GM23248 (cell line): ENCODE measurements around the gene AGGF1. TPM values are rescaled to one million over a fixed set of nuclear protein-coding genes. Genes with fewer than 3 reads are reported as not detected.

Experiments
- DNase-seq: peaks from one replicate; pipeline ENCODE4 v3.0.0-alpha.2; 2015
- H2AFZ ChIP-seq: fragments of 200-600 bp; sonication (generic); 2 replicates; pipeline ENCODE4 v1.6.1; 2016; ENCODE audit warnings: antibody characterized with exemption
- H3F3A ChIP-seq: fragments of 200-600 bp; sonication (generic); 2 replicates; pipeline ENCODE4 v1.6.1; 2016; ENCODE audit warnings: mild to moderate bottlenecking, antibody characterized with exemption, mixed run types; ENCODE audit not compliant: insufficient read depth
- H3K27ac ChIP-seq: fragments of 200-600 bp; sonication (generic); 2 replicates; pipeline ENCODE4 v1.5.1; 2016; ENCODE audit warnings: mild to moderate bottlenecking
- H3K27me3 ChIP-seq: fragments of 200-600 bp; sonication (generic); replicated peaks from 2 replicates; pipeline ENCODE4 v1.6.1; 2016; ENCODE audit warnings: mild to moderate bottlenecking; ENCODE audit not compliant: insufficient read depth
- H3K36me3 ChIP-seq: fragments of 200-600 bp; sonication (generic); 2 replicates; pipeline ENCODE4 v1.6.1; 2016; ENCODE audit warnings: low read depth, mild to moderate bottlenecking
- H3K4me1 ChIP-seq: fragments of 200-600 bp; sonication (generic); 2 replicates; pipeline ENCODE4 v1.6.1; 2016; ENCODE audit warnings: mild to moderate bottlenecking; ENCODE audit not compliant: insufficient read depth
- H3K4me2 ChIP-seq: fragments of 200-600 bp; sonication (generic); one replicate; pipeline ENCODE4 v1.6.1; 2016; ENCODE audit warnings: mild to moderate bottlenecking; ENCODE audit not compliant: unreplicated experiment
- H3K4me3 ChIP-seq: fragments of 200-600 bp; sonication (generic); 2 replicates; pipeline ENCODE4 v1.5.1; 2016; ENCODE audit warnings: mild to moderate bottlenecking
- H3K79me2 ChIP-seq: fragments of 200-600 bp; sonication (generic); 2 replicates; pipeline ENCODE4 v1.6.1; 2016; ENCODE audit warnings: mild to moderate bottlenecking; ENCODE audit not compliant: insufficient read depth
- H3K9ac ChIP-seq: fragments of 200-600 bp; sonication (generic); 2 replicates; pipeline ENCODE4 v1.6.1; 2016; ENCODE audit warnings: mild to moderate bottlenecking
- H3K9me2 ChIP-seq: fragments of 200-600 bp; sonication (generic); 2 replicates; pipeline ENCODE4 v1.6.1; 2016; ENCODE audit warnings: mixed run types, mild to moderate bottlenecking, moderate library complexity; ENCODE audit not compliant: insufficient read depth
- H3K9me3 ChIP-seq: fragments of 200-600 bp; sonication (generic); one replicate; pipeline ENCODE4 v1.6.1; 2017; ENCODE audit warnings: low read depth
- H4K20me1 ChIP-seq: fragments of 200-600 bp; sonication (generic); 2 replicates; pipeline ENCODE4 v1.6.0; 2016; ENCODE audit not compliant: insufficient read depth
- EZH2 ChIP-seq: fragments of 200-600 bp; sonication (generic); IDR thresholded peaks from 2 replicates; pipeline ENCODE4 v1.6.1; 2018; ENCODE audit warnings: antibody characterized with exemption, mild to moderate bottlenecking; ENCODE audit not compliant: insufficient read depth, poor library complexity, severe bottlenecking
- EZH2phosphoT487 ChIP-seq: fragments of 200-600 bp; sonication (generic); IDR thresholded peaks from 2 replicates; pipeline ENCODE4 v1.6.1; 2018; ENCODE audit warnings: antibody characterized with exemption, moderate library complexity, mild to moderate bottlenecking, low read depth; ENCODE audit not compliant: insufficient read depth
- WGBS, 2 experiments: methylation state at CpG; one replicate each; pipeline ENCODE4 v1.1.6; 2015 to 2017; ENCODE audit warnings: low lambda C conversion rate in 2 of 2, low coverage in 1 of 2; ENCODE audit errors: missing lambda C conversion rate in 2 of 2; 5-methylcytosine and 5-hydroxymethylcytosine counted together
- in situ Hi-C: fragments of 300-500 bp; cut with MboI; formaldehyde crosslinking; loops from 2 replicates; pipeline ENCODE4 v1.15.0; 2020
- polyA plus RNA-seq: library from polyadenylated mRNA; unstranded; fragments of >200 nt; fragmentation: Nextera tagmentation; extraction: Ambion mirVana; gene quantifications from 2 replicates; pipeline ENCODE4 v1.2.1, GENCODE V29; 2016
- total RNA-seq: library from RNA; depleted of rRNA; stranded (reverse); fragments of >200 nt; shearing (Covaris generic); gene quantifications from 2 replicates; pipeline ENCODE4 v1.2.3, GENCODE V29; 2014

Gene AGGF1
- total and polyA plus RNA-seq, 2 experiments from 2014 or later = 25.1 to 29.4 TPM

DNA sequence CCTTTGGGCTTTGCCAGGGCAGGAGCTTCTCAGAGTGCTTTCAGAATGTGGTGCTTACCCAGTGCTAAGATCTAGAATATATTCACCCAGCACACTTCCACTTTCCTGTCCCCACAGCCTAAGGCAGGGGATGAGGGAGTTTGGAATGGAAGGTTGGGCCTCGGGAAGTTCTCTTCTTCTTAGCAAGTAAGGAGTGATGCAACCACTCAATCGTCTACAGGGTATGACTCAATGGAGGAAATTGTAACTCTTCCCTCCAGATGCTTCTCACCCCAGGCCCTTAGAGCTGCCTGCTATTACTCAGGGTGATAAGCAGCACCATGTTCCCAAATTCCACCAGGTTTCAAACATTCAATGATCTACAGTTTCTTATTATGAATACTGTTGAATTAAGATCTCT is 30.8 kb upstream of the AGGF1 start:
- Histone ChIP-seq H3K9me2 (no peaks in the 10 kb centered on the region), H2AFZ (no peak overlapping the region), H3K36me3 (no peaks in the 10 kb centered on the region), H3F3A (0 out of 2 replicates have a peak, but pooled peaks cover 8% of the 10 kb centered on the region), H3K27me3 (peaks cover 14% of the 10 kb centered on the region), H3K4me1 (no peaks in the 10 kb centered on the region), H3K27ac (no peak overlapping the region), H3K4me3 (no peak overlapping the region), H3K9me3 (no peaks in the 10 kb centered on the region), H3K4me2 (peak overlapping the region; percentile 3), H3K9ac (no peak overlapping the region), H3K79me2 (no peaks in the 10 kb centered on the region), H4K20me1 (no peaks in the 10 kb centered on the region)
- WGBS, 2 experiments = 20 to 41% methylated on average over 2 of the region's 2 CpGs
- peak; percentile 86 for DNase-seq
- TF ChIP-seq EZH2phosphoT487 (no peak), EZH2 (no peak)
- in situ Hi-C loops = no loop called here

DNA sequence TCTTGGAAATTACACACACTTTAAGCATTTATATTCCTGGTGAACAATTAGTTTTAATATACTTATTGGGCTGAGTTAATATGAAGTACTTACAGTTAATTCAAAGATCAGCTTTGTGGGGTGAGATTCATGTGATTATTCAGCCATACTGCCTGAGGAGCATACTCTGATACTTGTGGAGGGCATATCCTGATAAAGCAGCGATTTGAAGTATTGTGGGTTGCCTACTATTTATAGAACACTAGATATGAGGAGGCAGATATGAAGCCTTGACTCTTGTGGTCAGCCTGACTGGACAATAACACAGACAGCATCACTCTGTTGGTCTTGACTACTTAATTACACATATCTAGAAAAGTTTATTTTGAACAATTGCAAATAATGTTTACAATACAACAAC is 27.0 kb upstream of the AGGF1 start:
- Histone ChIP-seq H3K4me3 (no peak overlapping the region), H3K4me2 (no peak overlapping the region), H3K9ac (no peak overlapping the region), H3K27me3 (peaks cover 38% of the 10 kb centered on the region), H3K27ac (no peak overlapping the region), H3K36me3 (no peaks in the 10 kb centered on the region), H3K9me2 (no peaks in the 10 kb centered on the region), H3K4me1 (no peaks in the 10 kb centered on the region), H4K20me1 (no peaks in the 10 kb centered on the region), H3K79me2 (no peaks in the 10 kb centered on the region), H3K9me3 (no peaks in the 10 kb centered on the region), H3F3A (0 out of 2 replicates have a peak, but pooled peaks cover 8% of the 10 kb centered on the region), H2AFZ (no peak overlapping the region)
- no peak for DNase-seq
- TF ChIP-seq EZH2phosphoT487 (no peak), EZH2 (no peak)
- WGBS, 2 experiments = 13 to 16% methylated on average over 1 of the region's 1 CpG
- in situ Hi-C loops = no loop called here

DNA sequence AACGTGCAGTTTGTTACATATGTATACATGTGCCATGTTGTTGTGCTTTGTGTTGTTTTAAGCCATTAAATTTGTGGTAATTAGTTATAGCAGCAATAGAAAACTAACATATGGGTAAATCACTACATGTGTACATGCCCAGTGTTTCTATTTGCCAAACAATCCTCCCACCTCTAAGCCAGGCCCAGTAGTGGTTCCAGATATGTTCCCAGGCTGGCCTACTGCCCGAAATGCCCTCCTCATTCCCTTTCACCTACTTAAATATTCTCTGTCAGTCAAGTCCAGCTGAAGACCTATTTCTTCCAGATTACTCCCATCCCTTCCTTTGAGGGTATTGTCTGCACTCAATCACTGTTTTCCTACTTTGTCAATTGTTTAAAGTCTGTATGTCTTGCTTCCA is 24.1 kb upstream of the AGGF1 start:
- H3K4me1 ChIP-seq = no peaks in the 10 kb centered on the region
- H4K20me1 ChIP-seq = no peaks in the 10 kb centered on the region
- no peaks in the 10 kb centered on the region for H3K9me3 ChIP-seq
- no peaks in the 10 kb centered on the region for H3K9me2 ChIP-seq
- no peak overlapping the region for H2AFZ ChIP-seq
- peaks cover 50% of the 10 kb centered on the region for H3K27me3 ChIP-seq
- no peaks in the 10 kb centered on the region for H3K36me3 ChIP-seq
- no peak overlapping the region for H3K4me3 ChIP-seq
- no peak overlapping the region for H3K4me2 ChIP-seq
- in situ Hi-C loops = no loop called here
- no peak overlapping the region for H3K9ac ChIP-seq
- TF ChIP-seq EZH2phosphoT487 (no peak), EZH2 (no peak)
- DNase-seq = no peak
- no peak overlapping the region for H3K27ac ChIP-seq
- WGBS, 2 experiments = 16 to 19% methylated on average over 2 of the region's 2 CpGs
- H3K79me2 ChIP-seq = no peaks in the 10 kb centered on the region
- no peaks in the 10 kb centered on the region for H3F3A ChIP-seq

DNA sequence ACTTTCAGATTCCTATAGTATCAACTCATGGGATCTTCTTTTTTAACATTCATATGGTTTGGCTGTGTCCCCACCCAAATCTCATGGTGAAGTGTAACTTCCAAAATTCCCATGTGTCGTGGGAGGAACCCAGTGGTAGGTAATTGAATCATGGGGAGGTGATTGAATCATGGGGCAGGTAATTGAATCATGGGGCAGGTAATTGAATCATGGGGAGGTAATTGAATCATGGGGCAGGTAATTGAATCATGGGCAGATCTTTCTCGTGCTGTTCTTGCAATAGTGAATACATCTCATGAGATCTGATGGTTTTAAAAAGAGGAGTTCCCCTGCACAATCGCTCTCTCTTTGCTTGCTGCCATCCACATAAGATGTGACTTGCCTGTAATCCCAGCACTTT is 21.8 kb upstream of the AGGF1 start:
- Histone ChIP-seq H3K79me2 (no peaks in the 10 kb centered on the region), H3K9me3 (no peaks in the 10 kb centered on the region), H3F3A (no peaks in the 10 kb centered on the region), H2AFZ (no peak overlapping the region), H3K36me3 (no peaks in the 10 kb centered on the region), H3K9me2 (no peaks in the 10 kb centered on the region), H3K27ac (no peak overlapping the region), H3K4me3 (no peak overlapping the region), H4K20me1 (no peaks in the 10 kb centered on the region), H3K27me3 (peaks cover 40% of the 10 kb centered on the region), H3K4me1 (no peaks in the 10 kb centered on the region), H3K4me2 (no peak overlapping the region), H3K9ac (no peak overlapping the region)
- TF ChIP-seq EZH2 (no peak), EZH2phosphoT487 (no peak)
- 12 to 24% methylated on average over 2 to 3 of the region's 3 CpGs for WGBS, 2 experiments
- no peak for DNase-seq
- in situ Hi-C loops = no loop called here

DNA sequence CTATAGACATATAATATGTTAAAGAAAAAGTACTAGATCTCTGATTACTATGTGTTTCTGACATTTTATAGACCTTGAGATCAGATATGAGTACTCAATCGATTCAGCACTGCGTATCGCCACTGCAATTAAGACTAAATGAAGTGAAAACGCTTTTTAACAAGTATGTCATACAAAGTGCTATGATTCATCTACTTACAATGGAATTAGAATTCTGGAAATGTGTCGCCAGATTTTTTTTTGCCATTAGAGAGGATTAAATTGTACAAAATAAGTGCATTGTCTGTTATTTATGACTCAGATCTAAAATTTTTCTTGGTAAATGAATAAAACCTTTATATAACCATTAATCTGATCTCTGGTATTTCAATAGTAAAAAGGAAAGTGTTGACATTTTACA is 20.0 kb upstream of the AGGF1 start:
- H3K4me2 ChIP-seq = no peak overlapping the region
- no peaks in the 10 kb centered on the region for H3F3A ChIP-seq
- TF ChIP-seq EZH2phosphoT487 (no peak), EZH2 (no peak)
- no peak overlapping the region for H3K4me3 ChIP-seq
- no peaks in the 10 kb centered on the region for H3K79me2 ChIP-seq
- no peaks in the 10 kb centered on the region for H3K36me3 ChIP-seq
- H3K27ac ChIP-seq = no peak overlapping the region
- 58 to 61% methylated on average over 5 of the region's 5 CpGs for WGBS, 2 experiments
- peaks cover 31% of the 10 kb centered on the region for H3K27me3 ChIP-seq
- H3K9ac ChIP-seq = no peak overlapping the region
- H3K4me1 ChIP-seq = no peaks in the 10 kb centered on the region
- no peak for DNase-seq
- H3K9me3 ChIP-seq = no peaks in the 10 kb centered on the region
- H2AFZ ChIP-seq = no peak overlapping the region
- H3K9me2 ChIP-seq = no peaks in the 10 kb centered on the region
- in situ Hi-C loops = loop anchor here (10.0 kb wide), 1 partner anchor 405 kb away; no protein-coding TSS in a partner anchor
- H4K20me1 ChIP-seq = no peaks in the 10 kb centered on the region
